AG04450 (cell line): ENCODE measurements around the gene CCDC188. TPM values are rescaled to one million over a fixed set of nuclear protein-coding genes. Genes with fewer than 3 reads are reported as not detected.

ENCODE experiments used
- CTCF ChIA-PET: fragments of 300-600, 350-600 bp; formaldehyde crosslinking; extraction: SDS; loops from one replicate; lab custom pipeline; 2022; ENCODE audit warnings: antibody characterized with exemption, inconsistent platforms; lab: Charles Lee
- POLR2A ChIA-PET: fragments of 350-600 bp; formaldehyde crosslinking; extraction: SDS; loops from one replicate; lab custom pipeline; 2021; ENCODE audit warnings: antibody characterized with exemption, inconsistent platforms; lab: Yijun Ruan, JAX
- DNase-seq: peaks from one replicate; pipeline ENCODE4 v3.0.0-alpha.2; 2011; ENCODE audit warnings: low read depth, low spot score
- H3K27ac ChIP-seq: one replicate; pipeline ENCODE4 v1.5.1; 2012; ENCODE audit warnings: low read depth, low read length, control low read depth
- H3K27me3 ChIP-seq: one replicate; pipeline ENCODE4 v1.6.0; 2012; ENCODE audit warnings: low read length; ENCODE audit not compliant: control insufficient read depth, insufficient read depth
- H3K4me3 ChIP-seq: 2 replicates; pipeline ENCODE4 v1.5.1; 2011; ENCODE audit warnings: mild to moderate bottlenecking, low read depth, low read length, control low read depth
- H3K9me3 ChIP-seq: 2 replicates; pipeline ENCODE4 v1.5.1; 2012; ENCODE audit warnings: low read length; ENCODE audit not compliant: control insufficient read depth, insufficient read depth
- CTCF ChIP-seq: IDR thresholded peaks from 2 replicates; pipeline ENCODE4 v1.5.1; 2011; ENCODE audit warnings: low read depth, low read length, control low read depth, inconsistent platforms
- polyA plus RNA-seq: library from polyadenylated mRNA; depleted of rRNA; stranded (reverse); fragments of >200 nt; gene quantifications from 2 replicates; pipeline ENCODE4 v1.2.3, GENCODE V29; 2011; rRNA removed
- small RNA-seq: library from RNA; depleted of rRNA; stranded (forward); fragments of <200 nt; gene quantifications from one replicate; pipeline ENCODE3, GENCODE V24; 2012; ENCODE audit warnings: low read depth; ENCODE audit not compliant: insufficient read length

Gene CCDC188
- polyA plus RNA-seq, 1 experiment = not detected

DNA sequence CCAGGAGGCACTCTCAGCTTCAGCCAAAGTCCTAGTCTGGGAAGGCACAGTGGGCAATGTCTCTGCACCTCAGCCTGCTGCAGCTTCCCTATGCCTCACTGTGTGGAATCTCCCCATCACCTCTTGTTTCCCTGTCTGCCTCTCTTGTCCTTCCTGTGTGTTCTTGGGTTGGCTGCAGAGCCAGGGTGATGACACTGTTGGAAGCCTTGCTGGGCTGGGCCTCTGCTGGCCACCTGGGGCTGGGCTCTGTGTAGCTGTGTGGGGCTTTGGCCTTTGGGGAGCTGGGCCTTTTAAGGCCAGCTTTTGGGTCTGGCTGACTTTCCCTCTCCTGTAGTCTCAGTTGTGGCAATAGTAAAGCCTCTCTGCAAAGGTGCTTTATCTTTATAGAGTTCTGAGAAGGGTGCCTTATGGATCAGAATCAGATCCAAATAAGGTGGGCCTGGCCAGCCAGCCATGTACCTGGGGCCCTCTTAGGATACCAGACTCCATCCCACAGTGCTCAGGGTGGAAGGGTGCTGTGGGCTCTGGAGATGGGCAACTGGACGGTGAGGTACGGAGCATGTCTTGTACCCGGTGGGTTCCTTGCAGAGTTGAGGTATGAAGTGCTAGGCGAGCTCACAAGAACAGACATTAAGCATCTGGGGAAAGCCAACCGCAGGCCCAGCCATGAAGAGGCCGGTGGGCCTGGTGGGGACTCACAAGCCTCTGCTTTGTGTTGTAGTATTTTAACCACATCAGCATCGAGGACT is 45.2 kb downstream of the CCDC188 start:
- Histone ChIP-seq H3K4me3 (no peak overlapping the region), H3K27me3 (no peaks in the 10 kb centered on the region), H3K9me3 (no peaks in the 10 kb centered on the region), H3K27ac (no peak overlapping the region)
- no peak for DNase-seq
- ChIA-PET POLR2A (interaction anchor here (1.3 kb wide), 1 partner anchor 11 kb away, joined by 4 read pairs; the partner anchor contains the start of gene TRMT2A), CTCF (no interaction called here)
- no peak for TF ChIP-seq CTCF

DNA sequence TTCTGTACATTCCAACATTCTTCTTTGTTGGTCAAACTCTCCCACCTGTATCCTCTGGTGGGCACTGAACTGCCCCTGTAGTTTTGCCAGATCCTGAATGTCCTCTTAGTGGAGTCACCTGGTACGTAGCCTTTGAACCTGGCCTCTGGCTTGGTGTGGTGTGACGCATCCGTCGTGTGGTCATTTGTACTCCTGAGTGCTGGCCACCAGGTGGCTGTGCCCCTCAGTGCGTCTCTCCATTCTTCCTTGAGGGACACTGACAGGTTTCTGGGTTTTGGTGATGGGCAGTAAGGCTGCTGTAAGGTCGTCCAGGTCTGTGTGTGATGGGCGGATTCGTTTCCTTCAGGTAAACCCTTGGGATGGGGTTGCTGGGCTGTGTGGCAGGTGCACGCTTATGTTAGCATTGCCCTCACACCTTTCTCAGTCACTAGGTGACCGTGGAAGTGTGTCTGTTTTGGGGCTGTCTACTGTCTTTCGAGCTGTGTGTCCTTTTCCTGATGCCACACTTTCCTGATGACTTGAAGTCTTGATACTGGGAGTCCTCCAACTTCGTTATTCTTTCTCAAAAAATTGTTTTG is 48.6 kb downstream of the CCDC188 start:
- H3K4me3 ChIP-seq = no peak overlapping the region
- H3K27ac ChIP-seq = no peak overlapping the region
- no peaks in the 10 kb centered on the region for H3K9me3 ChIP-seq
- POLR2A ChIA-PET = no interaction called here
- CTCF ChIA-PET = no interaction called here
- no peaks in the 10 kb centered on the region for H3K27me3 ChIP-seq
- DNase-seq = no peak
- TF ChIP-seq CTCF = peak; percentile 3; the same call in 1 of the 2 replicates

DNA sequence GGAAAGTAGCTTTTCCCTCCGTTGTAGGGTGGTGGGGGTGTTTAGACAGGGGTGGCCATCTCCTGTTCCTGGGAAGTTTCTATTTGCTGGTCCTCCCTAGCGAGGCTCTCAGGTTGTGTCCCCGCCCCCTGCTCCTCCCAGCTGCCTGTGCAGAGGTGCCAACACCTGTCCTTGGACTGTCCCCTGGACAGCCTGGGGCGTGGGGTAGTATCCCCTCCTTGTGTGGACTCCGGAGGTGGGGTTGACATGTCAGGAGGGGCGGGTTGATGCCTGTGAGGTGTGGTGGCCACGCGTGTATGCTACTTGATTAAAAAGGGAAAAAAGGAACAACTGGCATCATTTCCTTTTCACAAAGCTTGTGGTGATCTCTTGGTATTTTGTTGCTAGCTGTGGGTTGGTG is 49.2 kb downstream of the CCDC188 start:
- ChIA-PET CTCF (no interaction called here), POLR2A (no interaction called here)
- Histone ChIP-seq H3K27me3 (no peaks in the 10 kb centered on the region), H3K4me3 (no peak overlapping the region), H3K27ac (no peak overlapping the region), H3K9me3 (no peaks in the 10 kb centered on the region)
- no peak for DNase-seq
- TF ChIP-seq CTCF = no peak

DNA sequence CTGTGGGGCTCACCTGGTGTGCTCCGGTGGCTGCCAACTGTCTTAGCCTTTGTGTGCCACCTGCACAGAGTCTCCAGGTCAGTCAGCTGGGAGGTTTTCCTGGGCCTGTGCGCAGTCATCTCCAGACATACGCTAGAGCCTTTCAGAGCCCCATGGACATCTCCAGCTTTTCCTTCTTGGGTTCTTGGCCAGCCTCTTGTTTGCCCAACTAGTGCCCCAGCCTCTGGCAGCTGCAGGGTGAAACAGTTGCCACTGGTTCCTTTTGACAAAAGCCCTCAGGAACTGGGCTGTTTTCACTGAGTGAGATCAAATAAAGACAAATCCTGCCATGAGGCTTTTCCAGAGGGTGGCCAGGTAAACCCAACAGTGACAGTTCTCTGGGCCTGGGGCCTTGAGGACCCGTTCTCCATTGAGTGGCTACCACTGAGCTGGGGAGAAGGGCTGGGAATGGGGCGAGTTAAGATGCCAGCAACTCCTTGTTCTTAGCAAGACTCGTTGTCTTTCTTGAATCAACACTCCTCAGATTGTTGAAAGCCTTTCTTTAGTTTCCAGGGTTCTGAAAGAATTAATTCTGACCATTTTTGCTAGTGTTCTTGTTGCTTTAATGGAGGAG is 51.6 kb downstream of the CCDC188 start:
- ChIA-PET POLR2A (no interaction called here), CTCF (no interaction called here)
- H3K27me3 ChIP-seq = no peaks in the 10 kb centered on the region
- no peak for TF ChIP-seq CTCF
- no peaks in the 10 kb centered on the region for H3K9me3 ChIP-seq
- no peak overlapping the region for H3K27ac ChIP-seq
- DNase-seq = no peak
- H3K4me3 ChIP-seq = no peak overlapping the region

Small RNA genes within 50 kb of the gene (small RNA-seq; reads per million reads assigned to genes)
- gene MIR6816 = not detected
- gene RF00599 = not detected

Other genes with a start within 250 kb of the CCDC188 start
- 79.4 and 105 TPM in 2 replicates for gene COMT, start 209.3 kb downstream of the CCDC188 start, polyA plus RNA-seq
- 13.3 and 15.8 TPM in 2 replicates for gene TXNRD2, start 209.2 kb downstream of the CCDC188 start, polyA plus RNA-seq
- gene ARVCF, start 134.2 kb downstream of the CCDC188 start, polyA plus RNA-seq = 5.6 and 8.2 TPM in 2 replicates
- 21.3 and 27.5 TPM in 2 replicates for gene TANGO2, start 129.9 kb downstream of the CCDC188 start, polyA plus RNA-seq
- 22.0 and 22.8 TPM in 2 replicates for gene DGCR8, start 70.8 kb downstream of the CCDC188 start, polyA plus RNA-seq
- gene RANBP1, start 35.0 kb downstream of the CCDC188 start, polyA plus RNA-seq = 154 and 174 TPM in 2 replicates
- 15.6 and 20.4 TPM in 2 replicates for gene TRMT2A, start 33.8 kb downstream of the CCDC188 start, polyA plus RNA-seq
- gene ZDHHC8, start 19.3 kb downstream of the CCDC188 start, polyA plus RNA-seq = 13.5 and 21.9 TPM in 2 replicates
- gene RTN4R, start 117.3 kb upstream of the CCDC188 start, polyA plus RNA-seq = 0.16 and 0.38 TPM in 2 replicates
- 45.4 and 60.9 TPM in 2 replicates for gene DGCR6L, start 169.0 kb upstream of the CCDC188 start, polyA plus RNA-seq
- 8.4 and 8.8 TPM in 2 replicates for gene ZNF74, start 243.1 kb upstream of the CCDC188 start, polyA plus RNA-seq